GM18505 (cell line): ENCODE measurements around the gene MAN1A1.
"Not testable (repeated sequence)": the region's sequence is repeated elsewhere in the genome, so short reads cannot be mapped to it uniquely, and the experiment has no call there.

ENCODE experiments used
- ATAC-seq: cut with Tn5 transposase; IDR thresholded peaks from one replicate; pipeline ENCODE4 v1.9.1; 2021; ENCODE audit not compliant: unreplicated experiment
- POLR2A ChIP-seq: IDR thresholded peaks from 4 replicates; pipeline ENCODE4 v1.6.1; 2011; ENCODE audit warnings: borderline replicate concordance; ENCODE audit not compliant: insufficient read depth, insufficient read length; ENCODE audit errors: extremely low read depth

Gene MAN1A1

DNA sequence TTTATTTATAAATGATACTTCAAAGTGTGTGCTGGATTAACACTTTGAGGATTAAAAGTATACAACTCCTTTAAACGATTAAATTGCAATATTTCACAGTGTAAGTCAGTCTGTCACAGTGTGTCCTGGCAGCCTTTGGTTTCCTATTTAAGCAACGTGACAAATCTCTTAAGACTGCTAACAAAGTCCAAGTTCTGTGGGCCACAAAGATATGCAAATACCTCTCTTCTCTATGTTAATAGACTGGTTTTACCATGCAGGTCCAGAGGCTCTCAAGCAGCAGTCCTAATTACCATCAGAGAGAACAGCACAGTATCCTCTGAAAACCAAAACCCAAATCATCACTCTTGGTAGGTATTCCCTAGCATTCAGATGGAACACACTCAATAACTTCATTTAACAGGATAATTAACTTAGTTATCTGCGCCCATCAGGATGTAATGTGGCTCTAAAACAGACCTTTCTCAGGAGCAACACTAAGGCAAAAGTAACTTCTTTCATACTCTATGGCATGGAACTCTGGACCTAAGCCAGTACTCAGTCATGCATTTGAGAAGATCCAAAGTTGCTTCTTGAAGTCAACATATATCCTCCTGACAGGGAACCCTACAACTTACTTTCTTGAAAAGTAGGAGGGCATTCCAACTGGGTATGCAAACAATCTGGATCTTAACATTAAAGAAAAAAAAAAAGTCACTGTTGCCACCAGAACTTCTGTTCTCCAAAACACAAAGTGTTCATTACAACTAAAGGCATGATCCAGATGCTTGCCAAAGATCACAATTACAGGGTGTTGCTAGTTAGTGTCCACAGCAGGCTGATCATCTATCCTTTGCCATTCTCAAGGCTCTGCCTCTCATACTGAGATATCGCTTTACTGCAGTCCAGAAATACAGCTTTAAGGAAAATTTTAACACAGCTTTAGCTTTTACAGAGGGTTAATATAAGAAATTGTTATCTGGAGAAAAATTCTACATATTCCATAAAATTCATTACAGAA, 53.2 kb downstream of the MAN1A1 start:
- no peak for ATAC-seq

DNA sequence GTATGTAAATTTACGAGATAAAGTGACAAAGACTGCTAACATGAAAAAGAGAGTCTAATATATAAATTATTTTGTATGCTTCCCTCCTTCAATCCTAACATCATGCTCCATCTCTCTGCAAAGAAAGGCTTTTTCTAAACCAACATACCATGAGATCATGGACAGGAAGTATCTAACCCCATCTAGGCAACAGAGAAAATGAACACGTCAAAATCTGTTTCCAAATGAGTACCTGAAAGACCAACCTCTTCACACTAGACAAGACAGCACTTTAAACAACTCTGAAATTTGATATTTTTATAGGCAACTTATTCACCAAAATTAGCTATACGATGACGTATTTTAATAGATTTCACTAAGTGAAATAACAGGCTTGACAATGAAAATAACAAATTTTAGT, 54.6 kb downstream of the MAN1A1 start:
- ATAC-seq: peak; percentile 80

More for the DNA sequence above, 53.2 kb downstream of the MAN1A1 start:
- no peak for TF ChIP-seq POLR2A

DNA sequence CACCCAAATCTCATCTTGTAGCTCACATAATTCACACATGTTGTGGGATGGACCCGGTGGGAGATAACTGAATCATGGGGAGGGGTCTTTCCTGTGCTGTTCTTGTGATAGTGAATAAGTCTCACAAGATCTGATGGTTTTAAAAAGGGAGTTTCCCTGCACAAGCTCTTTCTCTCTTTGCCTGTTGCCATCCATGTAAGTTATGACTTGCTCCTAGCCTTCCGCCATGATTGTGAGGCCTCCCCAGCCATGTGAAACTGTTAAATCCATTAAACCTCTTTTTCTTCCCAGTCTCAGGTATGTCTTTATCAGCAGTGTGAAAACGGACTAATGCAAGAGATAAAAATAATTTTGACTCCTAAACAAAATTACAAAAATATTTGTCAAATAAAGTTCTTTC, 58.5 kb downstream of the MAN1A1 start:
- not testable (repeated sequence) for ATAC-seq

More for the DNA sequence above, 54.6 kb downstream of the MAN1A1 start:
- TF ChIP-seq POLR2A: no peak

DNA sequence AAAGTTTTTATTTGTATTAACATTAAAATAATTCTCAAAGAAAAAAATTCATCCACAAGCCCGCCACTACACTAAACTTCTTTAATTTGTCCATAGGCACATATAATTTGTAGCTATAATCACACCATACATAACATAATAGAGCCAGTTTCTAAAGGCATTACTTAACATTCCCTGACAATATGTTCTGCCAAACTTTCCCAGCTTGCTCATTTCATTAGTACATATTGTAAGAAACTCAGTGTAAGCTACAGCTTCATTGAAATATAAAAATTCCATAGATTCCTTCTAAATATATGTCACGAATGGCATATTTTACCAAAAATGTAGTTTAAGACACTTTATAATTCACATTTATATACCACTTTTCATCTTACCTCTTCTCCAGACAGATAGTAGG, 59.3 kb downstream of the MAN1A1 start:
- no peak for ATAC-seq
- TF ChIP-seq POLR2A: no peak

DNA sequence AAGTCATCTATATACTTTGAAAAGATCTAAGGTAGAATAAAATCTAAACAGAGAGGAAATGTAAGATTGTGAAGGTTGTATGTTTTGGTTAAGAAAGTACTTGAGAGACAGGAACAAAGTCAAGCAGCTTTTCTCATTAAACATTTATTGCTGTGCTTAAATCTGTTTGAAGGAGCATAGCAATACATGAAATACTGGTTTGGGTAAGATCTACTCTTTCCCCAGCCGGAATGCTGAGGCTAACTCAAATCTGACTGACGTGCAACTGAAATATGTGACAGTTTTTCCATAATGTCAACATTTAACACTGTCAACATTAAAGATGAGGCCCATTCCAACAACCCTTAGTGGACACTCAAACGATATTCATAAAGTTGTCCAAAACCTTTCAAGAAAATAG, 59.9 kb downstream of the MAN1A1 start:
- no peak for ATAC-seq
- no peak for TF ChIP-seq POLR2A

DNA sequence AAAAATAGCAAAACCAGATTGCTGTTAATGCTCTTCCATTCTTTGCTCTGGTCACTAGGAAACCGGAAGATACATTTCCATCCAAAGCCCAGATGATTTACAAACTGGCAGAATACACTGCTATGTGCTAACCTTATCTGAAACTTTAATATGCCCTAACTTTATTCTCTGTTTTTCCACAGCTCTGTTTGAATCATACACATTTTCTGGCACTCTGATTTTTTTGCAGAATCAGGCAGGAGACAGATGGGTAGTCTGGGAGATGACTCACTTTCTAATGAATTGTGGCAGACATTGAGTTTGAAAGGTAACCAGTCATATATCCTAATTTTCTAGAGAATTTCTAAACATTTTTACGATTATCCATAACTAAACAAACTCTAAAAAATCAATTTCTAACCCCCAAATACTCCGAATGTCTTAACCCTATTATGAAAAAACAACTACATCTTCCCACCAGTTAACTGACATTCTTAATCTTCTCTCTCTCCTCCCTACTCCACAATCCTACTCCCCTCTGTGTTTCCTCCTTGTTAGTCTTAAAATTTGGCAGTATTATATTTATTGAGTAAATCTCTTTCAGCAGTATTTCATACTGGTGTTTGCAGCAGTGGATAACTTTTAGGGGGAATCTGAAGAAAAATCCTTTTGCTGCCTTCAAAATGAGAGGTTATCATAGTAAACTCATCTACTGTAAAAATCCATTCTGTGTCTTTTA, 63.5 kb downstream of the MAN1A1 start:
- no peak for ATAC-seq
- no peak for TF ChIP-seq POLR2A

DNA sequence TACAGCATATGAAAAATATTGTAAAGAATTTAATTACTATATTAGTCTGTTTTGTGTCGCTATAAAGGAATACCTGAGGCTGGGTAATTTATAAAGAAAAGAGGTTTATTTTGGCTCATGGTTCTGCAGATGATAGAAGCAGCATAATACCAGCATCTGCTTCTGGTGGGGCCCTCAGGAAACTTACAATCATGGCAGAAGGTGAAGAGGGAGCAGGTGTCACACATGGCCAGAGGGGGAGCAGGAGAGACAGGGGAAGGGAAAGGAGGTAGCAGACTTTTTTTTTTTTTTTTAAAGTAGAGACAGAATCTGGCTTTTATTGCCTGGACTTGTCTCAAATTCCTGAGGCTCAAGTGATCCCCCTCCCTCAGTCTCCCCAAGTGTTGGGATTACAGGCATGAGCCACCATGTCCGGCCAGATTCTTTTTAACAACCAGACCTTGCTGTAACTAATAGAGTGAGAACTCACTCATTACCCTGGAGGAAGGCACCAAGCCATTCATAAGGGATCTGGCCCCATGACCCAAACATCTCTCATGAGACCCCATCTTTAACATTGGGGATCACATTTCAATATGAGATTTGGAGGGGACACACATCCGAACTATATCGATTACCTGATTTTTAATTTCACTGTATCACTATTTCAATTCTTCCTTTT, 64.6 kb downstream of the MAN1A1 start:
- ATAC-seq: no peak
- TF ChIP-seq POLR2A: no peak

DNA sequence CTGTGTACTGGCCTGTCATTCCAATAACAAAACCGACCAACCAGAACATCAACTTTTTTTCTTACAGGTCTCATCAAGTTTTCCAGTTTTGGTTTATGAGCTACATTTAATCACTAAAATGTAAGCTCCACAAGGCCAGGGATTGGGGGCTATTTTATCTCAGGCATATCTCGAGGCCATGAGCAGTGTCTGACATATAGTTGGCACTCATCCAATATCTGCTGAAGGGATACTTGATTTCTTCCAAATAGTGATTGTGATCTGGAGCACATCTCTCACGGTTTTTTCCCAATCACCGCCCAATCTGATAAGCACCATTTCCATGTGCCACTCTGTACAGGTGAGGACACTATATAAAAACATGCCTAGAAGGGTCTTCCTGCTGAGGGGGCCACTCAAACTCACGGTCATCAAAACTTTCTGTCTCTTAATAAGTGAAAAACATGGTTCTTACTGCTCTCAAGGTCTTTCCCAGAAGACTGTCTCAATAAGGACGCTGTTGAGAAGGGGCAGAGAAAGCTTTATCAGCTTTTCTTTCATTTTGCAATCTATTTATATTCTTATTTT, 65.5 kb downstream of the MAN1A1 start:
- TF ChIP-seq POLR2A: no peak
- no peak for ATAC-seq

DNA sequence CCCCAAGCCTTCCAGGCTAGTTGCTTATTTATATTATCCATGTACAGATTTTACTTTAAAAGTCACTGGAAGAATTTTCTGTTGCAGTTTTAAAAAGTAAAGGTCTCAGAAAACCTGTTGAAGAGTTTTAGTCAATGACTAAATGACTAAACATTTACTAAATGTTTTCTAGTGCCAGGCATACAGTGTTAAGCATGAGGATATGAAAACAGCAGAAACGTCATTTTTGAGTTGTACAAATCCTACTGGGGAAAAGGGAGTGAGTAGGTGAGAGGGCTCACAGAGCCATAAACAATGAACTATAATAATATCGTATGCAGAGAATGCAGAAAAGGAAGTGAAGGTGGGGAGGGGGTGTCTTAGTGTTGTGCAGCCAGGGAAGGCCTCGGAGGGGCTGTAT, 66.3 kb downstream of the MAN1A1 start:
- ATAC-seq: no peak
- TF ChIP-seq POLR2A: no peak

DNA sequence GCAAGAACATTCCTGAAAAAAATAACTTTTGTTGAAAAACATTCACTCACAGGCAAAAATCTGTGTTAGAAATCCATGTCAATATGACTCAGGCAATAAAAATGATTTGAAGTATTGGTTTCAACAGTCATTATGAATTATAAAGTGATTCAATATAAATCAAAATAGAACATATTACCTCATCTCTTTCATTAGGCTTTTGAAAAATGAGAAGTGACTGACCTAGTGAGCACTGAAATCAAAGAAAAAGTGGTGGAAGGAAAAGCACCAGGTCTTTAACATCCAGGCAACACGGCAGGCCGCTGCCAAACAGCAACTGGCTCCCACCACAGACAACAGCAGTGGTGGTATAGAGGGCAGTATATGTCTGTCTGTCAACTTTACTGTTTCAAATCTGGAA, 68.9 kb downstream of the MAN1A1 start:
- ATAC-seq: no peak

DNA sequence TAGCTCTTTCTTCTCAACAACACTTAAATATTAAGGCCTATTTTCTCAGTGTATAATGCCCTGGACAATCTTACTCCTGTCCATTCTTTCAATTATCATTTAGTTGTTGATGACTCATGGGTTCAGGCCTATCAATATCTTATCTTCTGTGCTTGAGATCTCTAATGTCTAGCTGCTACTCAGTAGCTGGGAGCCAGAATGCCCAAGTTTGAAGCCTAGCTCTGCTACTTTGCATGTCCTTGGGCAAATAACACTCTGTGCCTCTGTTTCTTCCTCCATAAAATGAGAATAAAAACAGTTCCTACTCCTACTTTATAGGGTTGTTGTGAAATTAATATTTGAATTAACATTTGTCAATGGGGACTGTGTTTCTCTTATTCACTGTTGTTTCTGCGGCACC, 69.5 kb downstream of the MAN1A1 start:
- ATAC-seq: no peak
- TF ChIP-seq POLR2A: no peak

More for the DNA sequence above, 68.9 kb downstream of the MAN1A1 start:
- no peak for TF ChIP-seq POLR2A

DNA sequence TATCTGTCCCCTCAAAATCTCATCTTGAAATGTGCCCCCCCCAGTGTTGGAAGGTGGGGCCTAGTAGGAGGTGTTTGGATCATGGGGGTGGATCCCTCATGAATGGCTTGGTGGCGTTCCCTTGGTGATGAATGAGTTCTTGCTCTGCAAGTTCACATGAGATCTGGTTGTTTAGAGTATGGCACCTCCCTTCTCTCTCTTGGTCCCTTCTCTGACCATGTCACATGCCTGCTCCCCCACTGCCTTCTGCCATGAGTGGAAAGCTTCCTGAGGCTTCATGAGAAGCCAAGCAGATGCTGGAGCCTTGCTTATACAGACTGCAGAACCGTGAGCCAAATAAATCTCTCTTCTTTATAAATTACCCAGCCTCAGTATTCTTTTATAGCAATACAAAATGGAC, 70.9 kb downstream of the MAN1A1 start:
- no peak for TF ChIP-seq POLR2A
- no peak for ATAC-seq

DNA sequence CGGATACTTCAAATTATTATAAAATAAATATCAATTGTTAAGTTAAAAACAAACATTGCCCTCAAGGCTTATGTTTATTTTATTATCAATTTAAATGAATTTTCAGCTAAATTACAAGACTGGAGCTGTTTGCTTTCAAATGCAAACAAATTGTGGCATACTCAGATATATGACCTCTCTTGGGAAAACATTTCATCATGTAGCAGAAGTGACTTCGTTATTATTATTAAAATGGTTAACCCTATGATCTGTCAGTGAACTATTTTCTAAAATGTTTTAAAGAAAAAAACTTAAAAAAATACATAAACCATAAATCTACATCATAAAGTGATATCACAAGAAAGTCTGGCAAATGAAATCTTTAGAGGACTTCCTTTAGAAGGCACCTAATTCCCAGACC, 72.5 kb downstream of the MAN1A1 start:
- no peak for TF ChIP-seq POLR2A
- no peak for ATAC-seq

DNA sequence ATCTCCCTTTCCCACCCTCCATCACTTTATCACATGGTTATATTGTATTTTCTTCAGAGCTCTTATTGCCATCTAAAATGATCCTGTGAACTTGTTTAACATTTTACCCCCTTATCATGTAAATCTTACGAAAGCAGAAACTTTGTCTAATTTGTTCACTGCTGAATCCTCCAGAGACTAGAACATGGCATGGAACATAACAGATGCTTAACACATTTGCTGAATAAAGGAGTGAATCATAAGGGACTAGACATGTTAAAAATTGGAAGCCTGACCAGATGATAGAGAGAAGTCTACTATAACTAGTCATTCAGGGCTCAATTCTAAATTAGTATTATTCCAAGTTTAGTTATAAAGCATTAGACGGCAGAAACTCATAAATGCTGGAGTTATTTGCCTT, 73.3 kb downstream of the MAN1A1 start:
- TF ChIP-seq POLR2A: no peak

DNA sequence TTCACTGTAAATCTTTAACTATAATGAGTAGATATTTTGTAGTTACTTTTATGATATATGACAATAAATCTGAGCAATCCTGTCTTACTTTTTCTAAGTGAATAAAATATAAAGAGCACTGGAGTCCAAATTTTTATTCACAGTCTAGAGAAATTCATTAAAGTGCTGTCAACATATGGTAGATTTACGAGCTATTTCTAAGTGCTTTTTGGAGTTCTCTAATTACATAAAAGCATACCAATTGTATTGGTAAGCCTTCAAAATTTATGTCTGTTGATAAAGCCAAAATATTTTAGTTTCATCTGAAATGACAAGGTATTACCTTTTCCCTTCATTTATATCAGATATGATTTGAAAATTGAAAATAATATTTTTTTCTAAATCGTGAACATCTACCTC, 75.4 kb downstream of the MAN1A1 start:
- TF ChIP-seq POLR2A: no peak
- no peak for ATAC-seq

More for the DNA sequence above, 73.3 kb downstream of the MAN1A1 start:
- ATAC-seq: no peak
